Measurements from ENCODE around the gene L2HGDH. TPM values are rescaled to one million over a fixed set of nuclear protein-coding genes. Genes with fewer than 3 reads are reported as not detected.

The L2HGDH gene
- total RNA-seq, 1 donor from 2014 or later, result 13.1 TPM

DNA sequence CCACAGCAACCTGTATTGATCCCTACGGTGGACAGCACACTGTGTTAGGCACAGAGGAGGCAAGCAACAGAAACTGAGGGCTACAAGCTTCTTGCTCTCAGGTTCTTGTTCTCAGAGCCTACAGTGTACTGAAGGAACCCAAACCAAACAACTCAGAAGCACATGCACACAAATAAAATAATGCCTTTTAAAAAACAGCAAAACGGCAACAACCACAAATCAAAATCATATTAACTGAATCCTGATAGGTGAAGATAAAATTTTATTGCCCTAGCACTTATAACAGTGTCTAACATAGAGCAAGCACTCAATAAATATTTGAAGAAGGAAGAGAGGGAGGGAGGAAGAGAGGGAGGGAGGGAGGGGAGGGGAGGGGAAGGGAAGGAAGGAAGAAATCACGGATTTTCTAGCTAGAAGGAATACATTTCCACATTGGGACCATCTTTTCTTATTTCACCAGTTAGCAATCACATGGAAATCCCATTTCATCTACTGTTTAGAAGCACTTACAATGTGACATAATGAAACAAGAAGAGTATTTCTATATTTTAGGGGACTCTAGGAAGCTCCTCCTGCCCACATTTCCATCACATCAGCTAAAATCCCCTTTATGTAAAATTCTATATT lies 27.3 kb upstream of the L2HGDH start:
- no peaks in the 10 kb centered on the region for H3K9me3 Mint-ChIP-seq (ENCODE audit: low read depth)
- no peak for DNase-seq (ENCODE audit: low spot score, unreplicated experiment)
- H3K4me3 Mint-ChIP-seq (ENCODE audit: low read depth), result no peak overlapping the region
- H3K27me3 Mint-ChIP-seq, result peaks cover 2% of the 10 kb centered on the region
- H3K4me1 Mint-ChIP-seq (ENCODE audit: low read depth), result peaks cover 25% of the 10 kb centered on the region
- TF ChIP-seq CTCF (IDR thresholded peaks at IDR 0.05; ENCODE audit: unreplicated experiment), result no peak
- H3K36me3 Mint-ChIP-seq (ENCODE audit: insufficient read depth), result no peaks in the 10 kb centered on the region
- H3K27ac Mint-ChIP-seq, result no peak overlapping the region

- DNase-seq (ENCODE audit: low spot score, unreplicated experiment), result no peak
- no peak overlapping the region for H3K4me3 Mint-ChIP-seq (ENCODE audit: low read depth)
- no peak overlapping the region for H3K27ac Mint-ChIP-seq
- peaks cover 25% of the 10 kb centered on the region for H3K4me1 Mint-ChIP-seq (ENCODE audit: low read depth)
- no peaks in the 10 kb centered on the region for H3K9me3 Mint-ChIP-seq (ENCODE audit: low read depth)
- no peaks in the 10 kb centered on the region for H3K36me3 Mint-ChIP-seq (ENCODE audit: insufficient read depth)
- peaks cover 2% of the 10 kb centered on the region for H3K27me3 Mint-ChIP-seq
- no peak for TF ChIP-seq CTCF (IDR thresholded peaks at IDR 0.05; ENCODE audit: unreplicated experiment)
Measured at GRCh38 chr14:50338587-50338986, 26.6 kb upstream of the L2HGDH start.

DNA sequence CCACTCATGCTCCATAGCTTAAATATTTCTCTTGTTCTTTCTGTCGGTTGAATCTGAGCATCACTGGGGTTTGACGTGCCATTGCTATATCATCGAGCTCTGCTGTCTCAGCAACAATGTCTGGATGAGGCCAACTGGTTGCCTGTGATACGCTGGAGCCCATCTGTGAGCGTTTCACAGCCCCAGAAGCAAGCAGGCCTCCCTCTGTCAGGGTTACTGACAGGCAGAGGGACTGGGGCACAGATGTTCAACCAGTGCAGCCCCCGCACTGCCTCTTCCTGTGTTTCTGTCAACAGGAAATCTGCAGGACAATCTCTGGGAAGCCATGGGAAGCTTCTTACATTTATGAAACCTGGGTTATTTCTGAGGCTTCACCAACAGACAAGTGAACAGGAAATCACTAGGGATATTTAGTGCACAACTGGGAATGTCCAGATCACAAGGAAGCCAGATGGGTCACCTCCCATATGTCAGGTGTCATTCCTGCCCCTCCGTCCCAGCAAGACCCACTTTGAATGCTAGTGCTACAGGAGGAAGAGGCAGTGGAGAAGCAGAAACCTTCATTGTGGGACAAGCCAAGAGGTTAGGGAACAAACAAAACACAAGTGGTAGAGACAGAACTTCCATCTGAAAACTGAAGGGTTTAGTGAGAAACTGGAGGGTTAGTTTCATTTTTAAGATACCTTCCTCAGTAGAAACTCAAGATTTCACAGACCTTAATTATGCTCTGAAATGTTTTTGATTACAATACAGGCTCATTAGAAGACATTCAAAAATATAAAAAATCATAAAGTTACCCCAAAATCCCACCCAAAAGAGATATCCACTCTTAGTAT lies 24.2 kb upstream of the L2HGDH start:
- Mint-ChIP-seq H3K4me1 (ENCODE audit: low read depth) (peaks cover 21% of the 10 kb centered on the region), H3K27me3 (no peaks in the 10 kb centered on the region), H3K9me3 (ENCODE audit: low read depth) (no peaks in the 10 kb centered on the region), H3K27ac (peak overlapping the region; percentile 88), H3K36me3 (ENCODE audit: insufficient read depth) (no peaks in the 10 kb centered on the region), H3K4me3 (ENCODE audit: low read depth) (no peak overlapping the region)
- no peak for DNase-seq (ENCODE audit: low spot score, unreplicated experiment)
- no peak for TF ChIP-seq CTCF (IDR thresholded peaks at IDR 0.05; ENCODE audit: unreplicated experiment)

DNA sequence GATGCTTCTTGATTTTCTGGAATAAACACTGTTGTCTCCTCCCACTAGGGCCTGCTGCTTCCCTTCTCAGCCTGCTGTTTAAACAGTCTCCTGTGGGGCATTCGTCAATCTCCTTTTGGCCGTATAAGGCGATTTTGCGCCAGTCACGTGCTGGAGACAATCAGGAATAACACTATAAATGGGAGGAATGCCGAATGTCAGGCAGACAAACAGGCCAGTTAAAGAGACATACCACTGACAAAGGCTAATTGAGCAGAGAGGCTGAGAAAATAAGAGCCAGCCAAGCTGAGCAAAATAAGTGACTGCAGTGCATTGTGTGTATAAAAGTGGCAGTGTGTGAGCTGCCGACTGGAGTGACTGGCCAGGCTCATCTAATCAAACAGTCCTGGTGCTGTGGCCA lies 23.4 kb upstream of the L2HGDH start:
- no peak for DNase-seq (ENCODE audit: low spot score, unreplicated experiment)
- H3K4me1 Mint-ChIP-seq (ENCODE audit: low read depth), result peaks cover 21% of the 10 kb centered on the region
- no peaks in the 10 kb centered on the region for H3K27me3 Mint-ChIP-seq
- H3K9me3 Mint-ChIP-seq (ENCODE audit: low read depth), result no peaks in the 10 kb centered on the region
- H3K27ac Mint-ChIP-seq, result peak overlapping the region; percentile 88
- no peaks in the 10 kb centered on the region for H3K36me3 Mint-ChIP-seq (ENCODE audit: insufficient read depth)
- no peak for TF ChIP-seq CTCF (IDR thresholded peaks at IDR 0.05; ENCODE audit: unreplicated experiment)
- no peak overlapping the region for H3K4me3 Mint-ChIP-seq (ENCODE audit: low read depth)

GRCh38 chr14:50334211-50334610 lies 22.2 kb upstream of the L2HGDH start:
- Mint-ChIP-seq H3K36me3 (ENCODE audit: insufficient read depth) (peaks cover 2% of the 10 kb centered on the region), H3K27me3 (no peaks in the 10 kb centered on the region), H3K4me3 (ENCODE audit: low read depth) (no peak overlapping the region), H3K4me1 (ENCODE audit: low read depth) (peaks cover 19% of the 10 kb centered on the region), H3K9me3 (ENCODE audit: low read depth) (no peaks in the 10 kb centered on the region), H3K27ac (no peak overlapping the region)
- no peak for DNase-seq (ENCODE audit: low spot score, unreplicated experiment)
- no peak for TF ChIP-seq CTCF (IDR thresholded peaks at IDR 0.05; ENCODE audit: unreplicated experiment)

All from progenitor cell of endocrine pancreas (in vitro differentiated cells).